ENCODE measurements around the gene SIL1.

- TF ChIP-seq POLR2AphosphoS5 (IDR thresholded peaks at IDR 0.05; ENCODE audit: low read depth, low read length) (no peak), POLR2A (IDR thresholded peaks at IDR 0.05; ENCODE audit: low read depth, low read length) (no peak), TAF1 (IDR thresholded peaks at IDR 0.05; ENCODE audit: borderline replicate concordance, low read depth, low read length) (no peak)
Observed at GRCh38 chr5:139245637-139246339, 47.6 kb upstream of the SIL1 start.
